K562 (cell line): ENCODE results near the gene SKIC3. TPM values are rescaled to one million over a fixed set of nuclear protein-coding genes. Genes with fewer than 3 reads are reported as not detected.
A peak's percentile ranks its signal among the peaks of the same experiment; 100 is the strongest.

Experiments used
- ATAC-seq: fragments of 200-7000 bp; cut with Tn5 transposase; 3 replicates; pipeline ENCODE4 v1.9.1; 2020; ENCODE audit warnings: moderate library complexity
- BruUV-seq: library from RNA; stranded (reverse); fragments of 400-500 nt; replicated peaks from 2 replicates; lab custom pipeline; 2021; lab: Mats Ljungman, UMichigan
- CTCF ChIA-PET: fragments of 300-600 bp; formaldehyde crosslinking; extraction: SDS; loops from one replicate; lab custom pipeline; 2021; ENCODE audit warnings: low intra/inter-chr PET ratio; lab: Yijun Ruan, JAX
- POLR2A ChIA-PET: fragments of 300-600, 350-650 bp; sonication (Branson Sonifier 250); formaldehyde crosslinking; extraction: SDS; loops from one replicate; lab custom pipeline; 2021; ENCODE audit warnings: antibody characterized with exemption, inconsistent platforms; lab: Yijun Ruan, JAX
- DNase-seq, 4 experiments: peaks; one replicate each; pipeline versions ENCODE4 v3.0.0 to v3.0.0-alpha.2; 2011 to 2018; ENCODE audit warnings: low spot score in 3 of 4, mixed read lengths in 3 of 4; ENCODE audit errors: extremely low read depth in 1 of 4
- FAIRE-seq: peaks from 2 replicates; lab custom pipeline; 2011; peaks lifted over from hg19 to GRCh38; lab: Jason Lieb, UNC
- H2AFZ ChIP-seq: 2 replicates; pipeline ENCODE4 v1.6.0; 2011; ENCODE audit warnings: low read depth, low read length, control low read depth, inconsistent platforms
- H3K27ac ChIP-seq: fragments of 200-600 bp; 3 replicates; pipeline ENCODE4 v1.8.0; 2011; ENCODE audit warnings: low read depth, mild to moderate bottlenecking, control low read depth, inconsistent platforms, low read length, moderate library complexity, mixed read lengths; ENCODE audit errors: extremely low read depth
- H3K27me3 ChIP-seq, 2 experiments: fragments of 300-600 bp in 1 of 2; 2 replicates in 1 of 2; 3 replicates in 1 of 2; pipeline versions ENCODE4 v1.6.0 to v1.8.0; 2011; ENCODE audit warnings: inconsistent platforms in 2 of 2, low read length in 2 of 2, mild to moderate bottlenecking in 1 of 2, mixed read lengths in 1 of 2, moderate library complexity in 1 of 2; ENCODE audit not compliant: control insufficient read depth in 2 of 2, insufficient read depth in 2 of 2
- H3K36me3 ChIP-seq: fragments of 300-600 bp; 3 replicates; pipeline ENCODE4 v1.8.0; 2011; ENCODE audit warnings: mild to moderate bottlenecking, low read length, inconsistent platforms; ENCODE audit not compliant: control insufficient read depth, insufficient read depth
- H3K4me1 ChIP-seq, 2 experiments: fragments of 200-600 bp in 1 of 2; replicated peaks in 1 of 2; 2 replicates in 1 of 2; 3 replicates in 1 of 2; pipeline versions ENCODE4 v1.5.1 to v1.8.0; 2011; ENCODE audit warnings: inconsistent platforms in 2 of 2, low read length in 2 of 2, mild to moderate bottlenecking in 1 of 2, mixed read lengths in 1 of 2, moderate library complexity in 1 of 2; ENCODE audit not compliant: control insufficient read depth in 2 of 2, insufficient read depth in 2 of 2
- H3K4me2 ChIP-seq: 2 replicates; pipeline ENCODE4 v1.6.1; 2011; ENCODE audit warnings: low read length, control low read depth, inconsistent platforms, mixed read lengths; ENCODE audit not compliant: insufficient read depth
- H3K4me3 ChIP-seq: fragments of 200-600 bp; sonication (generic), shearing (Covaris generic); 2 replicates; pipeline ENCODE4 v1.5.1; 2016; ENCODE audit warnings: control low read depth, inconsistent platforms
- H3K79me2 ChIP-seq: fragments of 200-600 bp; 3 replicates; pipeline ENCODE4 v1.8.0; 2011; ENCODE audit warnings: low read length, inconsistent platforms; ENCODE audit not compliant: control insufficient read depth, insufficient read depth
- H3K9ac ChIP-seq, 2 experiments: 2 replicates each; pipeline versions ENCODE4 v1.6.0 to v1.6.1; 2011; ENCODE audit warnings: low read depth in 2 of 2, low read length in 2 of 2, control low read depth in 1 of 2, inconsistent platforms in 1 of 2, mild to moderate bottlenecking in 1 of 2, mixed read lengths in 1 of 2; ENCODE audit not compliant: insufficient read depth in 1 of 2
- H3K9me1 ChIP-seq: one replicate; pipeline ENCODE4 v1.6.0; 2011; ENCODE audit warnings: inconsistent platforms, mild to moderate bottlenecking, low read length, moderate library complexity; ENCODE audit not compliant: control insufficient read depth, insufficient read depth
- H3K9me3 ChIP-seq: replicated peaks from 2 replicates; pipeline ENCODE4 v1.5.1; 2011; ENCODE audit warnings: low read depth, low read length, inconsistent platforms; ENCODE audit not compliant: control insufficient read depth, insufficient read depth
- H4K20me1 ChIP-seq: replicated peaks from 2 replicates; pipeline ENCODE4 v1.6.1; 2011; ENCODE audit warnings: low read length, inconsistent platforms, mixed read lengths; ENCODE audit not compliant: control insufficient read depth, insufficient read depth
- ARID2 ChIP-seq: fragments of 450-650 bp; IDR thresholded peaks from 2 replicates; pipeline ENCODE4 v1.6.1; 2017; ENCODE audit warnings: antibody characterized with exemption, mild to moderate bottlenecking
- BHLHE40 ChIP-seq: IDR thresholded peaks from 2 replicates; pipeline ENCODE4 v1.6.1; 2011; ENCODE audit warnings: low read length, improper control_type of control experiment
- DIDO1 ChIP-seq: fragments of 450-650 bp; IDR thresholded peaks from 2 replicates; pipeline ENCODE4 v1.6.1; 2016; ENCODE audit warnings: low read depth, missing biosample characterization, missing genetic modification characterization
- ELF2 ChIP-seq: fragments of 250-450 bp; sonication (Bioruptor Pico); IDR thresholded peaks from 2 replicates; pipeline ENCODE4 v1.5.0; 2021; ENCODE audit warnings: mild to moderate bottlenecking
- KDM5B ChIP-seq: fragments of 200-600 bp; sonication (generic); IDR thresholded peaks from 2 replicates; pipeline ENCODE4 v1.6.1; 2012; ENCODE audit warnings: low read depth, mild to moderate bottlenecking, moderate library complexity, low read length, control low read depth, inconsistent platforms; ENCODE audit not compliant: insufficient replicate concordance
- MAZ ChIP-seq, 2 experiments: fragments of 450-650 bp in 1 of 2; sonication (generic) in 1 of 2; formaldehyde crosslinking; IDR thresholded peaks in 1 of 2; conservative IDR thresholded peaks in 1 of 2; 2 replicates each; pipeline versions ENCODE4 v1.4.0 to v1.5.0; 2020; ENCODE audit warnings: mild to moderate bottlenecking in 1 of 2, missing genetic modification reagents in 1 of 2
- MIER1 ChIP-seq: fragments of 450-650 bp; IDR thresholded peaks from 2 replicates; pipeline ENCODE4 v1.6.1; 2016; ENCODE audit warnings: antibody characterized with exemption, mild to moderate bottlenecking, low read depth
- PHTF2 ChIP-seq: fragments of 250-450 bp; sonication (Bioruptor Pico); IDR thresholded peaks from 2 replicates; pipeline ENCODE4 v1.5.0; 2021; ENCODE audit warnings: mild to moderate bottlenecking
- RBM17 ChIP-seq: fragments of 200-400 bp; formaldehyde crosslinking; IDR thresholded peaks from 2 replicates; pipeline ENCODE4 v1.6.1; 2017; ENCODE audit warnings: low read depth, mild to moderate bottlenecking, low read length, borderline replicate concordance
- SAFB2 ChIP-seq: fragments of 200-400 bp; formaldehyde crosslinking; IDR thresholded peaks from 2 replicates; pipeline ENCODE4 v1.6.1; 2018; ENCODE audit warnings: borderline replicate concordance, low read length, low read depth, moderate library complexity; ENCODE audit not compliant: severe bottlenecking
- TFE3 ChIP-seq: fragments of 450-650 bp; formaldehyde crosslinking; IDR thresholded peaks from 2 replicates; pipeline ENCODE4 v1.4.0; 2020; ENCODE audit warnings: mild to moderate bottlenecking, mixed read lengths
- U2AF2 ChIP-seq: fragments of 200-400 bp; formaldehyde crosslinking; optimal IDR thresholded peaks from 2 replicates; pipeline ENCODE3; 2017; ENCODE audit warnings: low read depth, mild to moderate bottlenecking, low read length
- WGBS: fragments of 100-300 bp; shearing (Covaris generic); methylation state at CpG from one replicate; pipeline ENCODE4 v1.1.6; 2016; ENCODE audit warnings: low coverage, mixed read lengths; ENCODE audit not compliant: insufficient coverage; ENCODE audit errors: missing lambda C conversion rate; 5-methylcytosine and 5-hydroxymethylcytosine counted together
- in situ Hi-C: fragments of 300-500 bp; cut with MboI; formaldehyde crosslinking; loops from 4 replicates; pipeline ENCODE4 v1.15.0; 2018; ENCODE audit warnings: inconsistent platforms, mixed read lengths
- intact Hi-C: fragments of 100-400 bp; cut with micrococcal nuclease; formaldehyde crosslinking; loops from 2 replicates; pipeline ENCODE4 v1.14.2; 2022
- polyA plus RNA-seq, 8 experiments: library from polyadenylated mRNA; depleted of rRNA in 4 of 8; stranded (reverse) in 5 of 8; unstranded in 3 of 8; fragments of >200 nt; fragmentation: Nextera tagmentation in 2 of 8; fragmentation: Illumina TruSeq in 1 of 8; extraction: Ambion mirVana in 2 of 8; extraction: Trizol in 1 of 8; gene quantifications; 2 replicates each; pipeline versions ENCODE4 v1.2.1 to v1.2.3, GENCODE V29; 2011 to 2014; ENCODE audit warnings: inconsistent platforms in 1 of 8, missing spikeins in 1 of 8
- total RNA-seq, 7 experiments: library from RNA; depleted of rRNA in 6 of 7; stranded (reverse); fragments of >200 nt in 6 of 7; fragmentation: Illumina TruSeq in 2 of 7; extraction: Trizol in 2 of 7; gene quantifications; 2 replicates each; pipeline versions ENCODE4 v1.2.1 to v1.2.3, GENCODE V29; 2011 to 2021; ENCODE audit warnings: low replicate concordance in 1 of 7

Gene SKIC3
- total and polyA plus RNA-seq, 9 of the 15 experiments (the other 6 are each of a cell fraction or from before 2014, with no cell fraction given): 30.7 to 72.4 (median 44.1) TPM

- Histone ChIP-seq H3K27me3 (no peaks in the 10 kb centered on the region), H3K9me1 (no peaks in the 10 kb centered on the region), H3K79me2 (peaks cover 52% of the 10 kb centered on the region), H3K9me3 (no peaks in the 10 kb centered on the region), H2AFZ (peak overlapping the region; percentile 97), H3K9ac (peak overlapping the region; percentile 79 to 94), H3K4me3 (peak overlapping the region; percentile 66), H3K27ac (peak overlapping the region; percentile 84), H4K20me1 (no peaks in the 10 kb centered on the region), H3K36me3 (peaks cover 13% of the 10 kb centered on the region; the same call in 2 of the 3 replicates), H3K4me1 (peaks cover 7 to 15% of the 10 kb centered on the region in 2 experiments; a peak in 4 of 5 replicates), H3K4me2 (peak overlapping the region; percentile 97)
- no TSS peak for BruUV-seq
- 1% methylated on average over 9 of the region's 9 CpGs for WGBS
- in situ Hi-C loops: no loop called here
- no peak for ATAC-seq
- DNase-seq: no peak
- intact Hi-C loops: loop anchor here (1.0 to 10.0 kb wide), 3 partner anchors 91 to 289 kb away; partner anchors contain the start of gene RFESD
- POLR2A ChIA-PET: interaction anchor here (0.8 to 1.6 kb wide), 3 partner anchors 8 to 371 kb away, joined by 4 to 9 read pairs (median 5); no protein-coding TSS in a partner anchor
- CTCF ChIA-PET: interaction anchor here (1.2 kb wide), 1 partner anchor 89 kb away, joined by 4 read pairs; no protein-coding TSS in a partner anchor
- no peak for FAIRE-seq
- TF ChIP-seq DIDO1 (tag): no peak
- peak; percentile 30; the same call in 1 of the 2 replicates for TF ChIP-seq MIER1
- TF ChIP-seq ELF2 (CRISPR knock-in tag): no peak
- TF ChIP-seq SAFB2: no peak
- TF ChIP-seq PHTF2: no peak
- TF ChIP-seq TFE3 (CRISPR knock-in tag): no peak
- no peak for TF ChIP-seq ARID2
- TF ChIP-seq RBM17: no peak
- no peak for TF ChIP-seq MAZ (CRISPR knock-in tag; conservative IDR thresholded peaks at IDR 0.05 in 1 of 2, IDR thresholded peaks at IDR 0.05 in 1 of 2)
- no peak for TF ChIP-seq BHLHE40
- no peak for TF ChIP-seq KDM5B
- TF ChIP-seq U2AF2: no peak
These were observed 776 bp upstream of the SKIC3 start for GRCh38 chr5:95555553-95555952.
